HepG2 (cell line): ENCODE measurements around the gene ADGRV1.

ENCODE experiments used
- CCDC6 ChIP-seq: sonication (generic); formaldehyde crosslinking; IDR thresholded peaks from 2 replicates; pipeline ENCODE4 v1.8.1; 2022; ENCODE audit warnings: mild to moderate bottlenecking, missing genetic modification reagents, moderate library complexity
- JUN ChIP-seq: sonication (generic); formaldehyde crosslinking; IDR thresholded peaks from 2 replicates; pipeline ENCODE4 v1.4.0; 2020; ENCODE audit warnings: mild to moderate bottlenecking, missing genetic modification reagents
- POLR2A ChIP-seq, 2 experiments: IDR thresholded peaks; 2 replicates each; pipeline ENCODE4 v1.6.1; 2011; ENCODE audit warnings: low read depth in 2 of 2, low read length in 2 of 2, mild to moderate bottlenecking in 1 of 2, moderate library complexity in 1 of 2; ENCODE audit not compliant: insufficient read depth in 1 of 2
- ZNF121 ChIP-seq: sonication (generic); formaldehyde crosslinking; IDR thresholded peaks from 2 replicates; pipeline ENCODE4 v1.5.0; 2020; ENCODE audit warnings: mild to moderate bottlenecking, missing genetic modification reagents
- ZNF451 ChIP-seq: sonication (generic); formaldehyde crosslinking; IDR thresholded peaks from 2 replicates; pipeline ENCODE4 v1.5.0; 2020; ENCODE audit warnings: mild to moderate bottlenecking, missing genetic modification reagents
- TF ChIP-seq, protein P1 (sequence below): sonication (generic); formaldehyde crosslinking; IDR thresholded peaks from 2 replicates; pipeline ENCODE4 v1.4.0; 2020; ENCODE audit warnings: low read depth, missing genetic modification reagents
- TF ChIP-seq, protein P2 (sequence below): sonication (generic); formaldehyde crosslinking; IDR thresholded peaks from 2 replicates; pipeline ENCODE4 v1.5.0; 2020; ENCODE audit warnings: mild to moderate bottlenecking, missing genetic modification reagents, moderate library complexity

DNA sequence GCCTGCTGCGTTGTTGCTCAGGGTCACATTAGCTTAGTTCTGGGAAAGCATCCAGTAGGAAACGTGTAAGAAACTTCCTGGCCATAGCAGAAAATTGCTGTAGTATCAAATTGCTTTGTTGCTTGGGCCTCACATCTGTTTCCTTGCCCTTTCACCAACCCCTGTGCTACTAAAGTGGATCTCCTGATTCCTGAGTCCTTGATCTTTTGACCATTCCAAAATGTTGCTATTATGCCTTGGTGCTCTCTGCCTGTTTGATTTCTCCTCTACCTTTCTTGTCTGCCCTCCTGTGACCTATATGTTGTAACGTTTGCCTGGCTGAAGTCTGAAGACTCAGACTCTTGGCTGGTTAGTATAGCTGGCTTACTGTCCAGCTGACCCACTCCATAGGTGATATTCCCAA, 350.5 kb downstream of the ADGRV1 start:
- TF ChIP-seq POLR2A (IDR thresholded peaks at IDR 0.05; ENCODE audit: insufficient read depth in 1 of 2, low read depth in 2 of 2, low read length in 2 of 2) (no peak), CCDC6 (no peak), JUN (CRISPR knock-in tag) (no peak), ZNF451 (CRISPR knock-in tag) (no peak), ZNF121 (CRISPR knock-in tag) (no peak)
- TF ChIP-seq, protein P1, sequence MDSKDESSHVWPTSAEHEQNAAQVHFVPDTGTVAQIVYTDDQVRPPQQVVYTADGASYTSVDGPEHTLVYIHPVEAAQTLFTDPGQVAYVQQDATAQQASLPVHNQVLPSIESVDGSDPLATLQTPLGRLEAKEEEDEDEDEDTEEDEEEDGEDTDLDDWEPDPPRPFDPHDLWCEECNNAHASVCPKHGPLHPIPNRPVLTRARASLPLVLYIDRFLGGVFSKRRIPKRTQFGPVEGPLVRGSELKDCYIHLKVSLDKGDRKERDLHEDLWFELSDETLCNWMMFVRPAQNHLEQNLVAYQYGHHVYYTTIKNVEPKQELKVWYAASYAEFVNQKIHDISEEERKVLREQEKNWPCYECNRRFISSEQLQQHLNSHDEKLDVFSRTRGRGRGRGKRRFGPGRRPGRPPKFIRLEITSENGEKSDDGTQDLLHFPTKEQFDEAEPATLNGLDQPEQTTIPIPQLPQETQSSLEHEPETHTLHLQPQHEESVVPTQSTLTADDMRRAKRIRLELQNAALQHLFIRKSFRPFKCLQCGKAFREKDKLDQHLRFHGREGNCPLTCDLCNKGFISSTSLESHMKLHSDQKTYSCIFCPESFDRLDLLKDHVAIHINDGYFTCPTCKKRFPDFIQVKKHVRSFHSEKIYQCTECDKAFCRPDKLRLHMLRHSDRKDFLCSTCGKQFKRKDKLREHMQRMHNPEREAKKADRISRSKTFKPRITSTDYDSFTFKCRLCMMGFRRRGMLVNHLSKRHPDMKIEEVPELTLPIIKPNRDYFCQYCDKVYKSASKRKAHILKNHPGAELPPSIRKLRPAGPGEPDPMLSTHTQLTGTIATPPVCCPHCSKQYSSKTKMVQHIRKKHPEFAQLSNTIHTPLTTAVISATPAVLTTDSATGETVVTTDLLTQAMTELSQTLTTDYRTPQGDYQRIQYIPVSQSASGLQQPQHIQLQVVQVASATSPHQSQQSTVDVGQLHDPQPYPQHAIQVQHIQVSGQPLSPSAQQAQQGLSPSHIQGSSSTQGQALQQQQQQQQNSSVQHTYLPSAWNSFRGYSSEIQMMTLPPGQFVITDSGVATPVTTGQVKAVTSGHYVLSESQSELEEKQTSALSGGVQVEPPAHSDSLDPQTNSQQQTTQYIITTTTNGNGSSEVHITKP (CRISPR knock-in tag): no peak
- TF ChIP-seq, protein P2, sequence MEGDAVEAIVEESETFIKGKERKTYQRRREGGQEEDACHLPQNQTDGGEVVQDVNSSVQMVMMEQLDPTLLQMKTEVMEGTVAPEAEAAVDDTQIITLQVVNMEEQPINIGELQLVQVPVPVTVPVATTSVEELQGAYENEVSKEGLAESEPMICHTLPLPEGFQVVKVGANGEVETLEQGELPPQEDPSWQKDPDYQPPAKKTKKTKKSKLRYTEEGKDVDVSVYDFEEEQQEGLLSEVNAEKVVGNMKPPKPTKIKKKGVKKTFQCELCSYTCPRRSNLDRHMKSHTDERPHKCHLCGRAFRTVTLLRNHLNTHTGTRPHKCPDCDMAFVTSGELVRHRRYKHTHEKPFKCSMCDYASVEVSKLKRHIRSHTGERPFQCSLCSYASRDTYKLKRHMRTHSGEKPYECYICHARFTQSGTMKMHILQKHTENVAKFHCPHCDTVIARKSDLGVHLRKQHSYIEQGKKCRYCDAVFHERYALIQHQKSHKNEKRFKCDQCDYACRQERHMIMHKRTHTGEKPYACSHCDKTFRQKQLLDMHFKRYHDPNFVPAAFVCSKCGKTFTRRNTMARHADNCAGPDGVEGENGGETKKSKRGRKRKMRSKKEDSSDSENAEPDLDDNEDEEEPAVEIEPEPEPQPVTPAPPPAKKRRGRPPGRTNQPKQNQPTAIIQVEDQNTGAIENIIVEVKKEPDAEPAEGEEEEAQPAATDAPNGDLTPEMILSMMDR (CRISPR knock-in tag): no peak
